HG02759 (cell line): ENCODE measurements around the gene CLTB.

Source experiments
- ATAC-seq: cut with Tn5 transposase; IDR thresholded peaks from one replicate; pipeline ENCODE4 v1.9.1; 2021; ENCODE audit warnings: mild to moderate bottlenecking, moderate library complexity; ENCODE audit not compliant: unreplicated experiment

Gene CLTB

GRCh38 chr5:176383961-176384360, 32.4 kb downstream of the CLTB start:
- ATAC-seq: no peak

- ATAC-seq: no peak
Measured at GRCh38 chr5:176383248-176383905, 33.0 kb downstream of the CLTB start.

GRCh38 chr5:176382721-176383120, 33.6 kb downstream of the CLTB start:
- no peak for ATAC-seq

- ATAC-seq: no peak
Measured at GRCh38 chr5:176381979-176382378, 34.4 kb downstream of the CLTB start.

DNA sequence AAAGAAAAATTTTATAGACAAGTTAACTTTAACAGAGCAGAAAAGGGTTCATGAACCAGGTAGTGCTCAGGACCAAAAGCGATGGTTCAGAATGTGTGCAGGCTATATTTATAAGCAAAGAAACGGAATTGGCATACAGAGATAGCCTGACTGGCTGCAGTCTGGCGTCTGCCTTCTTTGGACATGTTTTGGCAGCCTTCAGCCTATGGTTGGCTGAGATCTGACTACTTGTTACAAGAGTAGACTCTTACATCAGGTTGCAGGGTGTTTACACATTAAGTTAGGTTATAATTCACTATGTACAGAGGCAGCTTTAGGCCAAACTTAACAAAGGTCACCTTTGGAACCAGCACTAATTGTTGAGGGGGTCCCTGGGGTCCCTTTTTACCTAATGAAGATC, 34.9 kb downstream of the CLTB start:
- no peak for ATAC-seq

DNA sequence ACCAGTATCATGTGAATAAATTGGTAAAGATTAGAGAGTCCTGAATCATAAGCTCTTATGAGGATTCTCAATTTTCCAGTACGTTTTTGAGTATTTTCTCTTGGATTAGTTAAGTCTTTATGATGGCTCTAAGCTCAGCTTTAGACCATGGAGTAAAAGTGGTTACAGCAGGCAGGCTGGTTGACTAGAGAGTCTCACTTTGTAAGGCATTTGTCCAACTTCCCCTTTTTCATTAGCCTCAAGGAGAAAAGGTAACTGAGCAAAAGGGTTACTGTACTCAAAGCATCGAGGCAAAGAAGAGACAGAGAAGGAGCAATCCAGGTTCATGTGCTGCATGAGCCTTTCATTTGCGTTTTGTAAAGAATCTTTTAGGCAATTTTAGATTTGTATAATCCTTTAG, 36.5 kb downstream of the CLTB start:
- ATAC-seq: no peak

DNA sequence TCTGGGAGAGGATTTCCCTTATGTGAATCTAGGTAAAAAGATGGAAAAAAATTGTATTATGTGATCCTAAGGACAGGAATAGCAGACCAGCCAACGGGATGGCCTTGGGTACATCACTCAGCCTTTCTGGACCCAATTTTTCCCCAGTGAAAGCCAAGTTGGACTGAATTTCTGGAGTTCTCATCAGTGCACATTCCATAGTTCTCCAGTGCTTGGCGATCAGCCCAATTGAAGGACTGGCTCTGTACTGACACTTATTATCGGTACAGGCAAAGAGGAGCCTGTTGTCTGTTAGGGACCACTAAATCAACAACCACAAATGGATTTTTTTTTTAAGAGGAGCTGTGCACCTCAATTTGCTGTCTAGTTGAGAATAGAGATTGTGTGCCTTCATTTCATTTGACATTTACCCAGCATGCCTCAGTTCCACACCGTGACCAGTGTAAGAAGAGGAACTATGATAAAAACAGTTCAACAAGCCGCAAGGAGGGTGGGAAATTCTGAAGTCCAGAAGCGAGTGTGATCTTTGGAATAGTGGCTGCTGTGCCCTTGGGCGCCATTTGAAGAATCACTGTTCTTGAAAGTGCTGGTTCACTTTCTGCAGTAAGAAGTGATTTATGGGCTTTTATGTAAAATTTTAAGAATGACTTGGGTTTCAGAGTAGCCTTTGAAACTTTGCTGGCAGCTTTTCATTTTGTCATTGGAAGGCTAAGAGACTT, 43.1 kb downstream of the CLTB start:
- no peak for ATAC-seq

- no peak for ATAC-seq
Measured at GRCh38 chr5:176371621-176372539, 44.5 kb downstream of the CLTB start.

DNA sequence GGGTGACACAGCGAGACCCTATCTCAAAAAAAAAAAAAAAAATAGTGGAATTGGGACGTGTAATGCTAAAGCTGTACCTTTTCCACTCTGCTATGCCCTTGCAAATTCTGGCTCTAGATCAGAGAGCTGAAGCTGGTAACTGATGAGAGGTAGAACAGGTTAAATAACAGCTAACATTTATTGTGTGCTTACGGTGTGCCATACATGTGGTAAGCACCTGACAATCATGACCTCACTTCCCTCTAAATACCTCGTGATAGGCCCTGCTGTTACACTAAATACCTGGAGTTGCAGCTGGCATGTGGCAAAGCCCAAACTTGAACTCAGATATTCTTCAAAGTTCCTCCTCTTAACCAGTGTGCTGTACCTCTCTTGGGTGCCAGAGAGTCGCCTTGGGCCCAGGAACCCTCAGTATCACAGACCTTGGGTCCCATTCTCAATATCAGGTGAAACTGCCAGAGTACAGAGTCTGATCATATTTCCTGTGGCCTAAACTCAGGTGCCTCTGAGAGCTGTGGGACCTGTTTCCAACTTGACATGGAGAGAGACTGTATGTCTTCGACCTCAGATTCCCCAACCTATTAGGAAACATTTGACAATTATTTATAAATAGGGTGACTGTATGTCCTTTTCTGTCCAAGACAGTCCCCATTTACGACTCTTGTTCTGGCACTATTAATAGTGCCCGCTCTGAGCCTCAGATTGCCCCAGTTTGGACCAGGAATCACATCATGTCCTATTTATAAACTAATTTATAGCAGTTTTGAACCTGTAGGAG, 46.2 kb downstream of the CLTB start:
- no peak for ATAC-seq

DNA sequence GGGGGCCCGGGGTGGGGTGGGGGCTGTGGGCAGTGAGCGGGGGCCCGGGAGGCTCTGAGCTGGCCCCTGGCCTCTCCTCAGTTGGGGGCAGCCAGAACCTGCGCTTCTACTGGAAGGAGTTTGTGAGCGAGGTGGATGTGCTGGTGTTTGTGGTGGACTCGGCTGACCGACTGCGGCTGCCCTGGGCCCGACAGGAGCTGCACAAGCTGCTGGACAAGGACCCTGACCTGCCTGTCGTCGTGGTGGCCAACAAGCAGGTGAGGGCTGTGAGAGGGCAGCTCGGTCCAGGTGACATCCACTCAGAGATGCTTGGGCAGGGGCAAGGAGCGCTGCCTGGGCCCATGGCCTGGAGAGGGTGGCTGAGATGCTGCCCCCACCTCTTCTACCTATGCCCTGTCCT, 47.6 kb downstream of the CLTB start:
- ATAC-seq: no peak

DNA sequence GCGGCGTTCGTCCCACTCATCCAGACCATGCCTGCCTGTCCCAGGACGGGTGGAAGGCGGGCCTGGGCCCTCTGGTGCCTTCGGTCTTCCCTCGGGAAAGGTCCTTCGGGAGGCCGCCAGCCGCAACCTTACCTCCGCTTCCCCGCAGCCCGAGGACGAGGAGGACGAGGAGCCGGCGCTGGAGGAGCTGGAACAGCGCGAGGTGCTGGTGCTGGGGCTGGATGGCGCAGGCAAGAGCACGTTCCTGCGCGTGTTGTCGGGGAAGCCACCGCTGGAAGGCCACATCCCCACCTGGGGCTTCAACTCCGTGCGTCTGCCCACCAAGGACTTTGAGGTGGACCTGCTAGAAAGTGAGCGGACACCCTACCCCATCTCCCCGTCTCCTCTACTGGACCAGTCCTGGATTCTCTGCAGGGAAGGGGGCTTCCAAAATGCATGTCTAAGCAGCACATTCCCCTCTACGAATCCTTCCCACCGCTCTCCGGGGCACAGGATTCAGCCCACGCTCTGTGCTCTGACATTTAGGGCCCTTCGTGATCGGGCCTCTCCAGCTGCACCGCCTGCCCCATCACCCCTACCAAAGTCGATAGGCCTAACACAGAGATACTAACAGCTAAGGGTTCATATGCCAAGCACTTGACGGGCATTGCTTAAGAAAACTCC, 50.0 kb downstream of the CLTB start:
- no peak for ATAC-seq

DNA sequence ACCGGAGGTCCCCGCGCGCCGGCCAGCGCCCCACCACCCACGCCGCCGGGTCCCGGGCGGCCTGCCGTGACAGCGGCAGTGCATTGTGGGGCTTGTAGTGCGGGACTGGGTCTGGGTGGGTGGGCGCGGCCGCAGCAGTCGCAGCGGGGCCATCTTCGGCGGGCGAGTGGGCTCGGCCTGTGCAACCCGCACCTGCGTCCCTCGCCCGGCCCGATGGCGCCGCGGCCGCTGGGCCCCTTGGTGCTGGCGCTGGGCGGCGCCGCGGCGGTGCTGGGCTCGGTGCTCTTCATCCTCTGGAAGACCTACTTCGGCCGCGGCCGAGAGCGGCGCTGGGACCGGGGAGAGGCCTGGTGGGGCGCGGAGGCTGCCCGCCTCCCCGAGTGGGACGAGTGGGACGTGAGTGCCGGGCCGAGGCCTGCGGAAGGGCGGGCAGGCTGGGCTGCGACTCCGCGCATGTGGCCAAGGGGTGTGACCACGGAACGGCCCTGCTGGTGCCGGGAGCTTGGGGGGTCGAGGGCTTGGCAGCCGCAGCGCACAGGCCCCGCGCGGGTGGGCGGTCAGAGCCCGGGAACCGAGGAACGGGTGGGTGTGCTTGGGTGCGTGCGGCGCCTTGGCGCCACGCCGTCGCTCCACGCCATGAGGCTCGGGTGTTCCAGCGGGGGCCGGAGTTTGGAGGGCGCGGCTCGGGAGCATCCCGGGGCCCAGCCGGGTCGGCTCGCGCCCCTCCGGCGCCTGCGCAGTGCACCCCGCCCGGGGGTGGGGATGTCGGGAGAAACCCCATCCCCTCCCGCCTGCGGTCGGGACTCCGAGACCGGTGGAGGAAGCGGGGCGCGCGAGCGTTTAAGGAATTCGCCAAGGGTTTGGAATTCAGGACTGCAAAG, 50.7 kb downstream of the CLTB start, which contains the start of gene ARL10:
Gene ARL10 (plus strand): TSS at position 137 of the 881 bp plus-strand sequence. CDS start 77 bp downstream, at position 214.
- ATAC-seq: peak; percentile 53

GRCh38 chr5:176364765-176365350, 51.5 kb downstream of the CLTB start:
- ATAC-seq: no peak

DNA sequence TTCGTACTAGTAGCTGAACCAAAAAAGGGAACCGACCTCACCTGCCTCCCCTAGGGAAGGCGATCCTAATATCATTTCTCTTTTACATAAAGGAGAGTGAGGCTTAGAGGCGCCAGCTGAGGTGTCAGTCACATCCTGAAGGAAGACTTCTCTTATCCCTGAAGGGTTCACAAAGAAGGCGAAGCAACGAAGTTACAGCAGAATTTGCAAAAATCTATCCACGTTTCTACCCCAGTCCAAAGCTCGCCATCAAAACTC, 54.2 kb downstream of the CLTB start:
- ATAC-seq: peak; percentile 1

GRCh38 chr5:176361437-176362232, 54.7 kb downstream of the CLTB start, which contains the start of gene KIAA1191:
Gene KIAA1191 (minus strand): TSS chr5:176361764. CDS start chr5:176359508, 2,256 bp downstream.
- peak; percentile 84 for ATAC-seq

- peak; percentile 12 for ATAC-seq
Measured at GRCh38 chr5:176360894-176361436, 55.4 kb downstream of the CLTB start.

GRCh38 chr5:176359658-176360057, 56.7 kb downstream of the CLTB start:
- ATAC-seq: no peak

GRCh38 chr5:176356179-176356566, 60.2 kb downstream of the CLTB start:
- no peak for ATAC-seq
